PC-3 (cell line): ENCODE data around the gene ACYP2. TPM values are rescaled to one million over a fixed set of nuclear protein-coding genes. Genes with fewer than 3 reads are reported as not detected.
"Not testable (repeated sequence)": the region's sequence is repeated elsewhere in the genome, so short reads cannot be mapped to it uniquely, and the experiment has no call there.

Source experiments
- ATAC-seq: fragments of 200-7000 bp; cut with Tn5 transposase; 2 replicates; pipeline ENCODE4 v1.9.1; 2020; ENCODE audit warnings: mild to moderate bottlenecking, moderate library complexity
- BruUV-seq: library from RNA; stranded (reverse); fragments of 400-500 nt; replicated peaks from 2 replicates; lab custom pipeline; 2021; lab: Mats Ljungman, UMichigan
- CTCF ChIA-PET: fragments of 300-600 bp; sonication (Branson Sonifier 250); formaldehyde crosslinking; loops from one replicate; lab custom pipeline; 2022; ENCODE audit warnings: antibody characterized with exemption; lab: Charles Lee
- POLR2A ChIA-PET: fragments of 300-600 bp; sonication (Branson Sonifier 250); formaldehyde crosslinking; loops from one replicate; lab custom pipeline; 2022; ENCODE audit warnings: antibody characterized with exemption; ENCODE audit not compliant: unreplicated experiment; lab: Charles Lee
- DNase-seq: peaks from one replicate; pipeline ENCODE4 v3.0.0-alpha.2; 2015
- H2AFZ ChIP-seq: fragments of 300-600 bp; sonication (generic); 2 replicates; pipeline ENCODE4 v1.6.0; 2016; ENCODE audit warnings: antibody characterized with exemption, low read length
- H3F3A ChIP-seq: fragments of 300-600 bp; sonication (generic); one replicate; pipeline ENCODE4 v1.6.0; 2017; ENCODE audit warnings: antibody characterized with exemption, low read length, control low read depth, mild to moderate bottlenecking; ENCODE audit not compliant: unreplicated experiment
- H3K27ac ChIP-seq: fragments of 300-600 bp; sonication (generic); 2 replicates; pipeline ENCODE4 v1.5.1; 2016; ENCODE audit warnings: mild to moderate bottlenecking, low read length
- H3K27me3 ChIP-seq: fragments of 300-600 bp; sonication (generic); 2 replicates; pipeline ENCODE4 v1.6.1; 2016; ENCODE audit warnings: low read length, mixed read lengths
- H3K36me3 ChIP-seq: fragments of 300-600 bp; sonication (generic); 2 replicates; pipeline ENCODE4 v1.6.1; 2016; ENCODE audit warnings: low read depth, mixed run types, low read length, mixed read lengths
- H3K4me1 ChIP-seq: fragments of 300-600 bp; sonication (generic); 2 replicates; pipeline ENCODE4 v1.5.1; 2016; ENCODE audit warnings: low read length; ENCODE audit not compliant: insufficient read depth
- H3K4me2 ChIP-seq: fragments of 300-600 bp; sonication (generic); 2 replicates; pipeline ENCODE4 v1.6.0; 2016; ENCODE audit warnings: low read length
- H3K4me3 ChIP-seq: fragments of 300-600 bp; sonication (generic); 2 replicates; pipeline ENCODE4 v1.5.1; 2016; ENCODE audit warnings: mild to moderate bottlenecking, low read length, mixed read lengths
- H3K79me2 ChIP-seq: fragments of 300-600 bp; sonication (generic); 2 replicates; pipeline ENCODE4 v1.6.1; 2017; ENCODE audit warnings: low read length, mixed read lengths
- H3K9ac ChIP-seq: fragments of 300-600 bp; sonication (generic); 2 replicates; pipeline ENCODE4 v1.6.0; 2016; ENCODE audit warnings: mild to moderate bottlenecking, low read length
- H3K9me2 ChIP-seq: fragments of 300-600 bp; sonication (generic); replicated peaks from 2 replicates; pipeline ENCODE4 v1.6.1; 2016; ENCODE audit warnings: mixed run types, low read length, mixed read lengths
- H3K9me3 ChIP-seq: fragments of 300-600 bp; sonication (generic); 2 replicates; pipeline ENCODE4 v1.6.1; 2016; ENCODE audit warnings: low read length, mixed read lengths
- H4K20me1 ChIP-seq: fragments of 300-600 bp; sonication (generic); 2 replicates; pipeline ENCODE4 v1.6.1; 2016; ENCODE audit warnings: low read length, mixed read lengths
- CTCF ChIP-seq: fragments of 300-600 bp; sonication (generic); conservative IDR thresholded peaks from 2 replicates; pipeline ENCODE4 v1.5.1; 2017; ENCODE audit warnings: antibody characterized with exemption, low read depth, mild to moderate bottlenecking, low read length
- EZH2 ChIP-seq: fragments of 300-600 bp; sonication (generic); IDR thresholded peaks from one replicate; pipeline ENCODE4 v1.6.1; 2017; ENCODE audit warnings: antibody characterized with exemption, mild to moderate bottlenecking, low read length; ENCODE audit not compliant: unreplicated experiment
- EZH2phosphoT487 ChIP-seq: fragments of 300-600 bp; sonication (generic); IDR thresholded peaks from 2 replicates; pipeline ENCODE4 v1.6.1; 2018; ENCODE audit warnings: mild to moderate bottlenecking, antibody characterized with exemption, low read length, borderline replicate concordance
- intact Hi-C: fragments of 100-400 bp; cut with micrococcal nuclease; formaldehyde crosslinking; loops from 2 replicates; pipeline ENCODE4 v1.9.0; 2023
- total RNA-seq: library from RNA; depleted of rRNA; stranded (reverse); fragments of >200 nt; gene quantifications from 2 replicates; pipeline ENCODE4 v1.2.3, GENCODE V29; 2014

The ACYP2 gene
- total RNA-seq, 1 experiment from 2014 or later = 8.3 TPM

- POLR2A ChIA-PET = no interaction called here
- no peaks in the 10 kb centered on the region for H3K36me3 ChIP-seq
- CTCF ChIA-PET = interaction anchor here (0.6 kb wide), 1 partner anchor 136 kb away, joined by 3 read pairs; no protein-coding TSS in a partner anchor
- no peaks in the 10 kb centered on the region for H3F3A ChIP-seq
- no peaks in the 10 kb centered on the region for H3K4me1 ChIP-seq
- no peaks in the 10 kb centered on the region for H4K20me1 ChIP-seq
- no peak for ATAC-seq
- no peak for DNase-seq
- H3K27me3 ChIP-seq = 0 out of 2 replicates have a peak, but pooled peaks cover 10% of the 10 kb centered on the region
- H3K9me3 ChIP-seq = no peaks in the 10 kb centered on the region
- no peak overlapping the region for H3K4me3 ChIP-seq
- H3K9ac ChIP-seq = no peak overlapping the region
- H3K27ac ChIP-seq = no peak overlapping the region
- no peaks in the 10 kb centered on the region for H3K79me2 ChIP-seq
- H2AFZ ChIP-seq = no peak overlapping the region
- no peaks in the 10 kb centered on the region for H3K9me2 ChIP-seq
- no peak overlapping the region for H3K4me2 ChIP-seq
- TF ChIP-seq CTCF = no peak
- TF ChIP-seq EZH2 = no peak
- no peak for TF ChIP-seq EZH2phosphoT487
- no TSS peak for BruUV-seq
- intact Hi-C loops = loop anchor here (10.0 kb wide), 1 partner anchor 113 kb away; no protein-coding TSS in a partner anchor
Measured at GRCh38 chr2:54317973-54318372, 202.6 kb downstream of the ACYP2 start.

- ChIA-PET POLR2A (no interaction called here), CTCF (no interaction called here)
- Histone ChIP-seq H3K4me1 (no peaks in the 10 kb centered on the region), H3K9ac (no peak overlapping the region), H3K9me2 (no peaks in the 10 kb centered on the region), H3K27ac (no peak overlapping the region), H3F3A (no peaks in the 10 kb centered on the region), H3K79me2 (no peaks in the 10 kb centered on the region), H2AFZ (no peak overlapping the region), H3K4me3 (no peak overlapping the region), H3K27me3 (0 out of 2 replicates have a peak, but pooled peaks cover 10% of the 10 kb centered on the region), H3K36me3 (no peaks in the 10 kb centered on the region), H3K4me2 (no peak overlapping the region), H3K9me3 (no peaks in the 10 kb centered on the region), H4K20me1 (no peaks in the 10 kb centered on the region)
- TF ChIP-seq EZH2 (no peak), CTCF (no peak), EZH2phosphoT487 (no peak)
- DNase-seq (no peak), ATAC-seq (no peak)
- intact Hi-C loops = loop anchor here (10.0 kb wide), 1 partner anchor 114 kb away; no protein-coding TSS in a partner anchor
- BruUV-seq = no TSS peak
Measured at GRCh38 chr2:54318821-54319220, 203.4 kb downstream of the ACYP2 start.

- ATAC-seq (no peak), DNase-seq (no peak)
- Histone ChIP-seq H3K79me2 (no peaks in the 10 kb centered on the region), H3K4me3 (no peak overlapping the region), H3K27me3 (0 out of 2 replicates have a peak, but pooled peaks cover 3% of the 10 kb centered on the region), H3K9ac (no peak overlapping the region), H3K36me3 (no peaks in the 10 kb centered on the region), H3K4me2 (no peak overlapping the region), H2AFZ (no peak overlapping the region), H4K20me1 (no peaks in the 10 kb centered on the region), H3F3A (no peaks in the 10 kb centered on the region), H3K9me3 (peaks cover 4% of the 10 kb centered on the region; the same call in 1 of the 2 replicates), H3K9me2 (no peaks in the 10 kb centered on the region), H3K27ac (no peak overlapping the region), H3K4me1 (no peaks in the 10 kb centered on the region)
- intact Hi-C loops = no loop called here
- BruUV-seq = no TSS peak
- CTCF ChIA-PET = interaction anchor here (0.6 kb wide), 1 partner anchor 361 kb away, joined by 5 read pairs; no protein-coding TSS in a partner anchor
- no peak for TF ChIP-seq CTCF
- no peak for TF ChIP-seq EZH2phosphoT487
- TF ChIP-seq EZH2 = no peak
- POLR2A ChIA-PET = interaction anchor here (0.5 kb wide), 1 partner anchor 115 kb away, joined by 3 read pairs; no protein-coding TSS in a partner anchor
Measured at GRCh38 chr2:54321047-54321446, 205.6 kb downstream of the ACYP2 start.

- H2AFZ ChIP-seq, ATAC-seq, CTCF ChIA-PET, H3K4me1 ChIP-seq, POLR2A ChIA-PET, H3F3A ChIP-seq, H3K9me2 ChIP-seq, BruUV-seq, H3K4me3 ChIP-seq, DNase-seq, intact Hi-C loops, H4K20me1 ChIP-seq, H3K9me3 ChIP-seq, H3K27ac ChIP-seq, H3K9ac ChIP-seq, H3K36me3 ChIP-seq, H3K4me2 ChIP-seq, H3K27me3 ChIP-seq, H3K79me2 ChIP-seq: not testable (repeated sequence)
Measured at GRCh38 chr2:54324517-54324916, 209.1 kb downstream of the ACYP2 start.
